Stimulated activated CD4-positive, alpha-beta T cell treated with anti-CD3 and anti-CD28 coated beads, Interleukin-4, amount 100 ng/mL, for 48 hours (primary cell): ENCODE results near the gene KYNU.
"Not testable (repeated sequence)": the region's sequence is repeated elsewhere in the genome, so short reads cannot be mapped to it uniquely, and the experiment has no call there.

Experiments
- DNase-seq, 2 donors: peaks; one replicate each; pipeline ENCODE4 v3.0.0-alpha.2; 2020; ENCODE audit warnings: low read depth in 2 of 2

The KYNU gene

GRCh38 chr2:142871396-142871795 lies 6.1 kb upstream of the KYNU start:
- DNase-seq: no peak

- no peak for DNase-seq
Observed at GRCh38 chr2:142872882-142873724, 4.4 kb upstream of the KYNU start.

- DNase-seq: no peak
Observed at GRCh38 chr2:142873831-142874287, 3.6 kb upstream of the KYNU start.

- no peak for DNase-seq
Observed at GRCh38 chr2:142874293-142874814, 3.1 kb upstream of the KYNU start.

- no peak for DNase-seq
Observed at GRCh38 chr2:142875010-142875409, 2.5 kb upstream of the KYNU start.

GRCh38 chr2:142875652-142876051 lies 1.8 kb upstream of the KYNU start:
- DNase-seq: no peak

- no peak for DNase-seq
Observed at GRCh38 chr2:142876423-142876822, 1.0 kb upstream of the KYNU start.

GRCh38 chr2:142878031-142878678 lies 691 bp downstream of the KYNU start:
- DNase-seq: no peak

GRCh38 chr2:142879151-142879550 lies 1.7 kb downstream of the KYNU start:
- no peak for DNase-seq

GRCh38 chr2:142880279-142880678 lies 2.8 kb downstream of the KYNU start:
- DNase-seq: no peak

- DNase-seq: no peak
Observed at GRCh38 chr2:142881619-142882018, 4.2 kb downstream of the KYNU start.

- not testable (repeated sequence) for DNase-seq
Observed at GRCh38 chr2:142882500-142882899, 5.0 kb downstream of the KYNU start.

GRCh38 chr2:142883526-142883925 lies 6.1 kb downstream of the KYNU start:
- no peak for DNase-seq

GRCh38 chr2:142885543-142885942 lies 8.1 kb downstream of the KYNU start:
- DNase-seq: no peak

- no peak for DNase-seq
Observed at GRCh38 chr2:142892715-142893114, 15.3 kb downstream of the KYNU start.

- no peak for DNase-seq
Observed at GRCh38 chr2:142893241-142893640, 15.8 kb downstream of the KYNU start.

GRCh38 chr2:142897807-142898206 lies 20.3 kb downstream of the KYNU start:
- DNase-seq: no peak

GRCh38 chr2:142900327-142900726 lies 22.9 kb downstream of the KYNU start:
- DNase-seq: not testable (repeated sequence)

- no peak for DNase-seq
Observed at GRCh38 chr2:142901780-142902179, 24.3 kb downstream of the KYNU start.

GRCh38 chr2:142903726-142904125 lies 26.3 kb downstream of the KYNU start:
- not testable (repeated sequence) for DNase-seq

GRCh38 chr2:142907653-142908052 lies 30.2 kb downstream of the KYNU start:
- no peak for DNase-seq

- DNase-seq: no peak
Observed at GRCh38 chr2:142914507-142915313, 37.2 kb downstream of the KYNU start.
